Fibroblast of the aortic adventitia (primary cell): Measurements from ENCODE around the gene LDAF1. TPM values are rescaled to one million over a fixed set of nuclear protein-coding genes. Genes with fewer than 3 reads are reported as not detected.

Experiments
- DNase-seq: peaks from one replicate; pipeline ENCODE4 v3.0.0-alpha.2; 2010; ENCODE audit warnings: low read depth
- H3K4me3 ChIP-seq: 2 replicates; pipeline ENCODE4 v1.5.1; 2011; ENCODE audit warnings: low read depth, mild to moderate bottlenecking, control low read depth, low read length, moderate library complexity
- total RNA-seq: library from RNA; depleted of rRNA; stranded (reverse); fragments of >200 nt; gene quantifications from 2 replicates; pipeline ENCODE4 v1.2.3, GENCODE V29; 2012; ENCODE audit warnings: low replicate concordance
- TF ChIP-seq, protein P1 (sequence below): IDR thresholded peaks from 2 replicates; pipeline ENCODE4 v1.5.1; 2011; ENCODE audit warnings: mild to moderate bottlenecking, low read length, control low read depth, inconsistent platforms; ENCODE audit not compliant: insufficient read depth

LDAF1 gene
- total RNA-seq, 1 donor = 73.6 TPM

DNA sequence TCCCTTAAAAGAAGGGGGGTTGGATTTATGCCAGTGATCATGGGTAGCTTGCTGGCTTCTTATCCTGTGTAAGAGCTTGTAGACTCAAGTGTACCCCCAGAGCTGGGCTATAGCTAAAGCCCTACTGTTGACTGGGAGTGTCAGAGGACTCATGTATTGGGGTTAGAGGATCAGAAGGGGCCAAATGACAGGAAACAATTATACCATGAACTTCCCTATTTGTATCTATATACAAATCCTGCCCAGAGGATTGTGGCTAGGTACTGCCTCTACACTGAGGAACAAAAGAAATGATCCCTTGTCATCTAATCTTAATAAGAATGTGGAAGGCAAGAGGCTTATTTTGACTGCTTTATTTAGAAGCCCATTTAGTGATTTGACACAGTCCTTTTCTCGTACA, 38.6 kb downstream of the LDAF1 start:
- DNase-seq = no peak
- TF ChIP-seq, protein P1, sequence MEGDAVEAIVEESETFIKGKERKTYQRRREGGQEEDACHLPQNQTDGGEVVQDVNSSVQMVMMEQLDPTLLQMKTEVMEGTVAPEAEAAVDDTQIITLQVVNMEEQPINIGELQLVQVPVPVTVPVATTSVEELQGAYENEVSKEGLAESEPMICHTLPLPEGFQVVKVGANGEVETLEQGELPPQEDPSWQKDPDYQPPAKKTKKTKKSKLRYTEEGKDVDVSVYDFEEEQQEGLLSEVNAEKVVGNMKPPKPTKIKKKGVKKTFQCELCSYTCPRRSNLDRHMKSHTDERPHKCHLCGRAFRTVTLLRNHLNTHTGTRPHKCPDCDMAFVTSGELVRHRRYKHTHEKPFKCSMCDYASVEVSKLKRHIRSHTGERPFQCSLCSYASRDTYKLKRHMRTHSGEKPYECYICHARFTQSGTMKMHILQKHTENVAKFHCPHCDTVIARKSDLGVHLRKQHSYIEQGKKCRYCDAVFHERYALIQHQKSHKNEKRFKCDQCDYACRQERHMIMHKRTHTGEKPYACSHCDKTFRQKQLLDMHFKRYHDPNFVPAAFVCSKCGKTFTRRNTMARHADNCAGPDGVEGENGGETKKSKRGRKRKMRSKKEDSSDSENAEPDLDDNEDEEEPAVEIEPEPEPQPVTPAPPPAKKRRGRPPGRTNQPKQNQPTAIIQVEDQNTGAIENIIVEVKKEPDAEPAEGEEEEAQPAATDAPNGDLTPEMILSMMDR = no peak
- H3K4me3 ChIP-seq = no peak overlapping the region

DNA sequence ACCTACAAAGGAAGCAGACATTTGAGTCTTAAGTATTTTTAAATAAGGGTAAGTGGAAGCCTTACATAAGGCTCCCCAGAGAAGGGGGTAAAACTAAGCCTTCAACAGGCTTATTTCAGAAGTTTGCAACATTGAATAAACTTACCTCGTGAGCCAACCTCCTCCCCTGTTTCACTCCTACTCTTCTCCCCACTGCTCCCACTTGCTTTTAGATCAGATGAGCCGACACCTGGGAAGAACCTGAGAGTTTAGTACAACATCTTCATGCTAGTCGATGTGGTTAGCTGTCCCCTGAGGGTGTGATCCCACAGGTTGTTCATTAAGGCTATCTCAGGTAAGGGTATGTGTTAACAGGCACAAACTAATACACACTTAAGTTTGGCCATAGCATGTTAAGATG, 39.1 kb downstream of the LDAF1 start:
- DNase-seq = no peak
- TF ChIP-seq, protein P1 = no peak

DNA sequence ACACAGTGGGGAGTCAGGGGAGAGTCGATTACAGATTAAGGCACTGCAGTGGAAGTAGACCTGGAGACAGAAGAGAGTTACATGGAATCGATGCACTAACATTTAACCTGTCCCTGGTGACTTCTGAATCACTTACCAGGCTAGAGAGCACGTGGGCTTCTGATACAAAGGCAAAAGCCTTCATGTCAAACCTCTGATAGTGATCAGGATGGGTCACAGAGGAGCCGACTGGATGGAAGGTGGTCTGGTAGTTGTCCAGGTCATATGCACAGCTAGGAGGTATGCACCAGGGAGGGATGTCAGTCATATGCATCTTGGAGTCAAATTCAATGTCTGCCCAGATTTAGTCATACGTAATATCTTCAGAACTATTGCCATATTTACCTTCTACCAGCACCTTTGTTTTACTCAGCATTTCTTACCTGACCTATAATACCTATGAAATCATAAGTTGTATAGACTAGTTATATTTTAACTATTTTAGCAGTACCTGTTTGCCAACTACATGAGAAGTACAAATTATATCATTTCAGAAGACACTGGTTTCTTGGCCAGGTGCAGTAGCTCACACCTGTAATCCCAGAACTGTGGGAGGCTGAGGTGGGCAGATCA, 41.2 kb downstream of the LDAF1 start:
- DNase-seq = no peak
- TF ChIP-seq, protein P1 = no peak

More for the DNA sequence above, 39.1 kb downstream of the LDAF1 start:
- no peak overlapping the region for H3K4me3 ChIP-seq

DNA sequence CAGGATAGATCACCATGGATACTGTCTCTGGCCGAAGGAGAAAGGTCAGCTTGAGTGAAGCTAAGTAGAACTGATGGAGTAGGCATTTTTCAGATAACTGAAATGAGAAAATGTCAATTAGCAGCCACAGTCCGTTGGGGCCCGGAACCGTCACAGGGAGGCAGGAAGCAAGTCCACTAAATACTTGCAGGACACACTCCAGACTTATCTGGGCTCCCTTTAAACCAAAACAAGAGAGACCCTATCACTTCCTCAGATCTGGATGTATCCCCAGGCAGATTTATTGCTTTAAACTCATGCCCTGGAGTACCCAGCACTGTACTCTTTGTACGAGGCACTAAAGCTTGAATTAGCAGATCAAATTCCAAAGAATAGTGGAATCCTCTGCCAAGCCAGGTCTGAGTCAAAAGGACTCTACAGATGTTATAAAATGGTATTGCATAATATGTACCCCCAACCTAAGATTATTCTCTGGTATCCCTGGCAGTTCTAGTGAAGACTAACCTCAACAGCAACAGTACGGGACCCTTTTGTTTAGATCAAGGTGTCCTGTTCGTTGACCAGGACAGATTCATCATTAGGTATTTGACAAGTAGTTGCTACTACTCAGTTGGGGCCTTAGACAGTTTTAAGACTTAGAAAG, 44.8 kb downstream of the LDAF1 start:
- H3K4me3 ChIP-seq = no peak overlapping the region
- no peak for DNase-seq
- TF ChIP-seq, protein P1 = no peak

More for the DNA sequence above, 41.2 kb downstream of the LDAF1 start:
- H3K4me3 ChIP-seq = no peak overlapping the region

DNA sequence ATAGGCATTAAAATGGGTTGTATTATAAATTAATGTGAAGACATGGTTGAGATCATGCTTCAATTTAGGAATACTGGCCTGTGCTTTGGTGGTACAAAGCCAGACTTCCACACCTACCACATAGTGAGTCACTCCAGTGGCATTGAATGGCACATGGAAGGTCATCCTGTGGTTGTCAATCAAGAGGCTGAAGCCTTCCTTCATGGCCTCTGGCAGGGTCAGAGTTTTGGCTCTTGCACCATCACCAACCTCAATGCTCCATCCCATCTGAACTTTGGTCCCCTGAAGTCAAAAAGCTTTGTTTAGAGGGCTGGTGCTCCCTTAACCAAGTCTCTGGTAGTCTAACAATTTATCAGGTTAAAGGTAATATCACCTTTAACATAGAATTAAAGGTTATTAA, 46.8 kb downstream of the LDAF1 start:
- TF ChIP-seq, protein P1 = no peak
- H3K4me3 ChIP-seq = no peak overlapping the region
- DNase-seq = no peak

DNA sequence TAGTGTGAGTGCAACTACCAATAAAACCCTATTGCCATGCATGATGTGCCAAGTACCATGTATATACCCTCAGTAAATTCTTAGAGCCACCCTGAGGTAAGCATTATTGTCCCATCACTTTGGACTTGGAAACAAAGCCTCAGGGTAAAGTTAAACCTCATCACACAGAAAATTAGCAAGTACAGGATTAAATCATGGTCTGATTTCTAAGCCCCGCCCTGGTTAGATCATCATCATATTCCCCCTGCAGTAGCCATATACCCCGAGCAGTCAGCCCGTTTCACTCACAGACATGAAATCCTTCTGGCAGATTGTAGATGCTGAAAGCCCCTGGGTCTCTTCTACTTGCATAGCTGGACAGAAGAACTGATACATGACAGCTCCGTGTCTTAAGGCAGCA, 48.1 kb downstream of the LDAF1 start:
- DNase-seq = no peak
- TF ChIP-seq, protein P1 = no peak
- H3K4me3 ChIP-seq = no peak overlapping the region
